Activated CD4-positive, alpha-beta T cell treated with anti-CD3 and anti-CD28 coated beads, Interleukin-2, amount 10 ng/mL, durations not matched to agents 24 days and 14 days (primary cell): ENCODE measurements around the gene MCRS1. TPM values are rescaled to one million over a fixed set of nuclear protein-coding genes. Genes with fewer than 3 reads are reported as not detected.

Experiments
- DNase-seq: peaks from one replicate; pipeline ENCODE4 v3.0.0; 2022
- H3K27ac Mint-ChIP-seq: one replicate; pipeline ENCODE4 v1.8.0; 2022; ENCODE audit warnings: mild to moderate bottlenecking, mixed read lengths
- H3K27me3 Mint-ChIP-seq: one replicate; pipeline ENCODE4 v1.8.0; 2022; ENCODE audit warnings: mixed read lengths
- H3K36me3 Mint-ChIP-seq: one replicate; pipeline ENCODE4 v1.8.0; 2022; ENCODE audit warnings: low read depth, mild to moderate bottlenecking, mixed read lengths
- H3K4me1 Mint-ChIP-seq: one replicate; pipeline ENCODE4 v1.8.0; 2021; ENCODE audit warnings: mixed read lengths
- H3K4me3 Mint-ChIP-seq: one replicate; pipeline ENCODE4 v1.8.0; 2022; ENCODE audit warnings: mild to moderate bottlenecking, moderate library complexity, mixed read lengths
- H3K9me3 Mint-ChIP-seq: one replicate; pipeline ENCODE4 v1.8.0; 2021; ENCODE audit warnings: mixed read lengths
- intact Hi-C: fragments of 100-400 bp; cut with micrococcal nuclease; formaldehyde crosslinking; loops from one replicate; pipeline ENCODE4 v1.15.1; 2023
- total RNA-seq: library from RNA; stranded (reverse); gene quantifications from 2 replicates; pipeline ENCODE4 v1.2.3, GENCODE V29; 2022

MCRS1 gene
- total RNA-seq, 1 donor from 2014 or later = 71.4 TPM

GRCh38 chr12:49568442-49569162 lies 660 bp upstream of the MCRS1 start:
- Mint-ChIP-seq H3K36me3 (peaks cover 28% of the 10 kb centered on the region), H3K27me3 (no peaks in the 10 kb centered on the region), H3K9me3 (no peaks in the 10 kb centered on the region), H3K4me1 (peaks cover 39% of the 10 kb centered on the region), H3K4me3 (peak overlapping the region; percentile 93), H3K27ac (peak overlapping the region; percentile 99)
- no peak for DNase-seq
- intact Hi-C loops = loop anchor here (5.0 kb wide), 3 partner anchors 54 to 259 kb away; partner anchors contain the start of genes FMNL3, NCKAP5L and PRPF40B

- Mint-ChIP-seq H3K4me1 (peaks cover 39% of the 10 kb centered on the region), H3K36me3 (peaks cover 31% of the 10 kb centered on the region), H3K27me3 (no peaks in the 10 kb centered on the region), H3K27ac (peak overlapping the region; percentile 99), H3K9me3 (no peaks in the 10 kb centered on the region), H3K4me3 (peak overlapping the region; percentile 93)
- intact Hi-C loops = loop anchor here (5.0 kb wide), 3 partner anchors 55 to 260 kb away; partner anchors contain the start of genes FMNL3, NCKAP5L and PRPF40B
- no peak for DNase-seq
These were observed 686 bp downstream of the MCRS1 start for GRCh38 chr12:49567302-49567610.

GRCh38 chr12:49566361-49566760 lies 1.6 kb downstream of the MCRS1 start:
- Mint-ChIP-seq H3K9me3 (no peaks in the 10 kb centered on the region), H3K27ac (no peak overlapping the region), H3K4me3 (no peak overlapping the region), H3K36me3 (peaks cover 32% of the 10 kb centered on the region), H3K27me3 (no peaks in the 10 kb centered on the region), H3K4me1 (peaks cover 36% of the 10 kb centered on the region)
- intact Hi-C loops = loop anchor here (5.0 kb wide), 3 partner anchors 56 to 261 kb away; partner anchors contain the start of genes FMNL3, NCKAP5L and PRPF40B
- no peak for DNase-seq

- Mint-ChIP-seq H3K27me3 (no peaks in the 10 kb centered on the region), H3K9me3 (no peaks in the 10 kb centered on the region), H3K27ac (peak overlapping the region; percentile 52), H3K4me3 (peak overlapping the region; percentile 62), H3K4me1 (peaks cover 37% of the 10 kb centered on the region), H3K36me3 (peaks cover 35% of the 10 kb centered on the region)
- intact Hi-C loops = loop anchor here (5.0 kb wide), 3 partner anchors 57 to 262 kb away; partner anchors contain the start of genes FMNL3, NCKAP5L and PRPF40B
- no peak for DNase-seq
These were observed 2.3 kb downstream of the MCRS1 start for GRCh38 chr12:49565406-49566265.

GRCh38 chr12:49564686-49565405 lies 3.1 kb downstream of the MCRS1 start:
- intact Hi-C loops = loop anchor here (5.0 kb wide), 3 partner anchors 57 to 262 kb away; partner anchors contain the start of genes FMNL3, NCKAP5L and PRPF40B
- peak overlapping the region; percentile 34 for H3K27ac Mint-ChIP-seq
- no peaks in the 10 kb centered on the region for H3K9me3 Mint-ChIP-seq
- peak; percentile 76 for DNase-seq
- peaks cover 37% of the 10 kb centered on the region for H3K4me1 Mint-ChIP-seq
- peaks cover 36% of the 10 kb centered on the region for H3K36me3 Mint-ChIP-seq
- peak overlapping the region; percentile 62 for H3K4me3 Mint-ChIP-seq
- no peaks in the 10 kb centered on the region for H3K27me3 Mint-ChIP-seq

- H3K27me3 Mint-ChIP-seq = no peaks in the 10 kb centered on the region
- DNase-seq = no peak
- peaks cover 42% of the 10 kb centered on the region for H3K36me3 Mint-ChIP-seq
- peak overlapping the region; percentile 27 for H3K4me3 Mint-ChIP-seq
- H3K4me1 Mint-ChIP-seq = peaks cover 37% of the 10 kb centered on the region
- intact Hi-C loops = no loop called here
- no peak overlapping the region for H3K27ac Mint-ChIP-seq
- H3K9me3 Mint-ChIP-seq = no peaks in the 10 kb centered on the region
These were observed 3.8 kb downstream of the MCRS1 start for GRCh38 chr12:49563951-49564685.

- intact Hi-C loops = no loop called here
- Mint-ChIP-seq H3K36me3 (peaks cover 46% of the 10 kb centered on the region), H3K4me1 (peaks cover 30% of the 10 kb centered on the region)
These were observed 5.1 kb downstream of the MCRS1 start for GRCh38 chr12:49562831-49563230.

GRCh38 chr12:49562233-49562632 lies 5.7 kb downstream of the MCRS1 start:
- DNase-seq = no peak
- Mint-ChIP-seq H3K36me3 (peaks cover 44% of the 10 kb centered on the region), H3K27ac (no peak overlapping the region), H3K4me1 (peaks cover 29% of the 10 kb centered on the region), H3K4me3 (no peak overlapping the region), H3K9me3 (no peaks in the 10 kb centered on the region), H3K27me3 (no peaks in the 10 kb centered on the region)
- intact Hi-C loops = no loop called here

More at GRCh38 chr12:49562831-49563230, 5.1 kb downstream of the MCRS1 start:
- Mint-ChIP-seq H3K27ac (no peak overlapping the region), H3K27me3 (no peaks in the 10 kb centered on the region), H3K4me3 (no peak overlapping the region), H3K9me3 (no peaks in the 10 kb centered on the region)
- no peak for DNase-seq

- Mint-ChIP-seq H3K4me3 (no peak overlapping the region), H3K9me3 (no peaks in the 10 kb centered on the region), H3K36me3 (peaks cover 52% of the 10 kb centered on the region), H3K4me1 (peaks cover 21% of the 10 kb centered on the region), H3K27me3 (no peaks in the 10 kb centered on the region), H3K27ac (no peak overlapping the region)
- no peak for DNase-seq
- intact Hi-C loops = no loop called here
These were observed 7.2 kb downstream of the MCRS1 start for GRCh38 chr12:49560695-49561094.

GRCh38 chr12:49559011-49559675 lies 8.8 kb downstream of the MCRS1 start:
- Mint-ChIP-seq H3K9me3 (no peaks in the 10 kb centered on the region), H3K27me3 (no peaks in the 10 kb centered on the region), H3K27ac (peak overlapping the region; percentile 66), H3K4me1 (peaks cover 8% of the 10 kb centered on the region), H3K4me3 (no peak overlapping the region), H3K36me3 (peaks cover 42% of the 10 kb centered on the region)
- intact Hi-C loops = no loop called here
- no peak for DNase-seq

- Mint-ChIP-seq H3K9me3 (no peaks in the 10 kb centered on the region), H3K27ac (no peak overlapping the region), H3K4me1 (peaks cover 4% of the 10 kb centered on the region), H3K27me3 (no peaks in the 10 kb centered on the region), H3K36me3 (peaks cover 36% of the 10 kb centered on the region), H3K4me3 (no peak overlapping the region)
- intact Hi-C loops = no loop called here
- DNase-seq = no peak
These were observed 9.4 kb downstream of the MCRS1 start for GRCh38 chr12:49558526-49558925.

GRCh38 chr12:49557917-49558215 lies 10.1 kb downstream of the MCRS1 start:
- DNase-seq = no peak
- Mint-ChIP-seq H3K4me3 (no peak overlapping the region), H3K9me3 (no peaks in the 10 kb centered on the region), H3K27ac (no peak overlapping the region), H3K4me1 (peaks cover 4% of the 10 kb centered on the region), H3K36me3 (peaks cover 35% of the 10 kb centered on the region), H3K27me3 (peaks cover 2% of the 10 kb centered on the region)
- intact Hi-C loops = no loop called here
